Activated CD4-positive, alpha-beta T cell treated with anti-CD3 and anti-CD28 coated beads for 48 hours (primary cell): ENCODE data around the gene ANKRD33.
"Not testable (repeated sequence)": the region's sequence is repeated elsewhere in the genome, so short reads cannot be mapped to it uniquely, and the experiment has no call there.

ENCODE experiments used
- DNase-seq: peaks from one replicate; pipeline ENCODE4 v3.0.0-alpha.2; 2020

Gene ANKRD33

GRCh38 chr12:51883998-51884675 is 3.8 kb upstream of the ANKRD33 start:
- DNase-seq = no peak

- no peak for DNase-seq
These were observed 3.1 kb upstream of the ANKRD33 start for GRCh38 chr12:51884676-51885229.

GRCh38 chr12:51885294-51886020 is 2.4 kb upstream of the ANKRD33 start:
- DNase-seq = not testable (repeated sequence)

GRCh38 chr12:51886021-51886710 is 1.7 kb upstream of the ANKRD33 start:
- peak; percentile 57 for DNase-seq

- no peak for DNase-seq
These were observed 663 bp downstream of the ANKRD33 start for GRCh38 chr12:51888316-51889215.

- no peak for DNase-seq
These were observed 1.6 kb downstream of the ANKRD33 start for GRCh38 chr12:51889216-51890132.

- DNase-seq = no peak
These were observed 2.2 kb downstream of the ANKRD33 start for GRCh38 chr12:51890133-51890464.

GRCh38 chr12:51890511-51891171 is 2.7 kb downstream of the ANKRD33 start:
- DNase-seq = no peak

- DNase-seq = no peak
These were observed 3.9 kb downstream of the ANKRD33 start for GRCh38 chr12:51891843-51892242.

GRCh38 chr12:51893786-51894185 is 5.9 kb downstream of the ANKRD33 start:
- no peak for DNase-seq

GRCh38 chr12:51895378-51896135 is 7.7 kb downstream of the ANKRD33 start:
- no peak for DNase-seq

GRCh38 chr12:51896236-51896635 is 8.3 kb downstream of the ANKRD33 start:
- DNase-seq = no peak

GRCh38 chr12:51897181-51897580 is 9.3 kb downstream of the ANKRD33 start:
- DNase-seq = no peak

GRCh38 chr12:51898506-51898905 is 10.6 kb downstream of the ANKRD33 start:
- DNase-seq = no peak

GRCh38 chr12:51898937-51899336 is 11.0 kb downstream of the ANKRD33 start:
- no peak for DNase-seq

- no peak for DNase-seq
These were observed 12.5 kb downstream of the ANKRD33 start for GRCh38 chr12:51900323-51900889.

- DNase-seq = no peak
These were observed 13.4 kb downstream of the ANKRD33 start for GRCh38 chr12:51901121-51901817.

- DNase-seq = no peak
These were observed 14.0 kb downstream of the ANKRD33 start for GRCh38 chr12:51901881-51902280.

GRCh38 chr12:51904951-51905470 is 17.1 kb downstream of the ANKRD33 start:
- DNase-seq = no peak
